ACC112 (cell line): ENCODE data around the gene VENTX.

ENCODE experiments used
- H2AFZ ChIP-seq: fragments of 200-600 bp; sonication (generic); one replicate; pipeline ENCODE4 v1.6.0; 2017; ENCODE audit warnings: antibody characterized with exemption, low read length; ENCODE audit not compliant: unreplicated experiment
- H3K27ac ChIP-seq: fragments of 200-600 bp; sonication (generic); 2 replicates; pipeline ENCODE4 v1.5.1; 2014; ENCODE audit warnings: low read depth, mild to moderate bottlenecking, antibody characterized with exemption, low read length, moderate library complexity
- H3K27me3 ChIP-seq: fragments of 200-600 bp; sonication (generic); 2 replicates; pipeline ENCODE4 v1.6.1; 2014; ENCODE audit warnings: mild to moderate bottlenecking, antibody characterized with exemption, low read length, moderate library complexity, mixed read lengths; ENCODE audit not compliant: insufficient read depth
- H3K36me3 ChIP-seq: fragments of 200-600 bp; sonication (generic); 2 replicates; pipeline ENCODE4 v1.6.1; 2016; ENCODE audit warnings: mild to moderate bottlenecking, antibody characterized with exemption, low read length, moderate library complexity, mixed read lengths; ENCODE audit not compliant: insufficient read depth
- H3K4me1 ChIP-seq: fragments of 200-600 bp; sonication (generic); one replicate; pipeline ENCODE4 v1.6.1; 2016; ENCODE audit warnings: low read length, mixed read lengths; ENCODE audit not compliant: insufficient read depth, unreplicated experiment, control insufficient read depth
- H3K4me3 ChIP-seq: fragments of 200-600 bp; sonication (generic); 2 replicates; pipeline ENCODE4 v1.5.1; 2014; ENCODE audit warnings: mild to moderate bottlenecking, low read depth, low read length
- H3K79me2 ChIP-seq: fragments of 200-600 bp; sonication (generic); one replicate; pipeline ENCODE4 v1.6.0; 2016; ENCODE audit warnings: low read length; ENCODE audit not compliant: control insufficient read depth, unreplicated experiment, insufficient read depth

Gene VENTX, protein sequence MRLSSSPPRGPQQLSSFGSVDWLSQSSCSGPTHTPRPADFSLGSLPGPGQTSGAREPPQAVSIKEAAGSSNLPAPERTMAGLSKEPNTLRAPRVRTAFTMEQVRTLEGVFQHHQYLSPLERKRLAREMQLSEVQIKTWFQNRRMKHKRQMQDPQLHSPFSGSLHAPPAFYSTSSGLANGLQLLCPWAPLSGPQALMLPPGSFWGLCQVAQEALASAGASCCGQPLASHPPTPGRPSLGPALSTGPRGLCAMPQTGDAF

DNA sequence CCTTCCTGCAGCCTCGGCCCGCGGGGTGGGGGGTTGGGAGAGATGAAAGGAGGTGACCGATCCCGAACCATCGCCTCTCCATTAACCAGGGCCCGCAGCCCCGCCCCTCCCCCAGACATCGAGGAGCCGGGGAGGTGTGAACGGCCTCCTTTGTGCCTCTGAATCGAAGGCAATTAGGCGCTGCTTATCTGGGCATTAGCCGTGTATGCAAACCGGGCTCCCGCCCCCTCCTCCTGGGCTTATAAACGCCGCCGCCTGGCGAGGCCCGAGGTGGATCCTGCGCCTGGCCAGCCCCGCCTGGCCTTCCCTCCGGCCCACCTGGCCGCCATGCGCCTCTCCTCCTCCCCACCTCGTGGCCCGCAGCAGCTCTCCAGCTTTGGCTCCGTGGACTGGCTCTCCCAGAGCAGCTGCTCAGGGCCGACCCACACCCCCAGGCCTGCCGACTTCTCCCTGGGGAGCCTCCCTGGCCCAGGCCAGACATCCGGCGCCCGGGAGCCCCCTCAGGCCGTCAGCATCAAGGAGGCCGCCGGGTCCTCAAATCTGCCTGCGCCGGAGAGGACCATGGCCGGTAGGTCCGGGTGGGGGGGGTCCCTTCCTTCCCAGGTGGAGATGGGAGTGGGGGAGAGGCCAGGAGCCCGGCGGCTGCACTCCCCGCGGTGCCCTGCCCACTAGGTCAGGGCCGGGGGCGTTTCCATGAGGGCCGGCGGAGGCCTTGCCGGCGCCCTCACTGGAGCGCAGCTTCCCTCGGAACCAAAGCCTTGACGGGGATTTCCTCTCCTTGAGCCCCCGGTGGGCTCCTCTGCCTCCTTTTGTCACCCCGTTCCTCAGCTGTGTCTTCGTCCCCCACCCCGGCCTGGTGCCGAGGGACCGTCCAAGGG, at the start of gene VENTX:
VENTX (plus strand) TSS at position 268 of the 878 bp plus-strand sequence; CDS start at position 328, 60 bp downstream.
- H3K4me3 ChIP-seq, result 0 out of 2 replicates have a peak within 1 kb of the TSS, but pooled peaks have one; percentile 25
- H3K4me1 ChIP-seq, result no peaks in the 10 kb centered on the region
- no peak within 1 kb of the TSS for H2AFZ ChIP-seq

DNA sequence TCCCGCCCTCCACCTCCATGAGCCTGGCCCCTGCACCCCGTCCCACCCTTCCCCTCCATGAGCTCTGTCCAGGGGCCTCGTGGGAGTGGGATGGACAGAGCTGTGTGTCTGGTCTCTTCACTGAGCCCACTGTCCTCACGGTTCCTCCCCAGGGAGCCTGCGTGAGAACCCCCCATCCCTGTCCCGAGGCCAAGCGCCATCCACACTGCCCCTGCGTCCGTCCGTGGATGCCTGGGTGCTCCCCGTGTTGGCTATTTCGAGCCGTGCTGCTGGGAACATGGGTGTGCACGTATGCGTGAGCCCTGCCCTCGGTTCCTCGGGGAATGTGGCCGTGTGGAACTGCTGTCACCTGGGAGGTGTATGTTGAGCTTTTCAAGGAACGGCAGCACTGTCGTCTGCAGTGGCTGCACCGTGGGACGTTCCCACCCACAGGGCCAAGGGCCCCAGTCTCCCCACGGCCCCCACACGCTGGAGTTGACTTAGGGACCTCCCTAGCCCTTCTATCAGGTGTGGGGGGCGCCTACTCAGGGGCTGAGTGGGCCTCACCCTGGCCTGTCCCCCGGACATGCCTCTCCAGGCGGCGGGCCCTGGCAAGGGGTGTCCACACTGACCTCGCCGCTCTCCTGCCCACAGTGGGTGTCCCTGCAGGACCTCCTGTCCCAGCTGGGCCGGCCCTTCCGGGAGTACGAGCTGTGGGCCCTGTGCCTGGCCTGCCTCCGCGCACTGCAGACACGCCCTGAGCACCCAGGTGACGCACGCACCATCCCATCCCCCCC, 49.6 kb upstream of the VENTX start:
- no peaks in the 10 kb centered on the region for H3K4me1 ChIP-seq
- H3K27me3 ChIP-seq, result peaks cover 4% of the 10 kb centered on the region; the same call in 1 of the 2 replicates

More for the DNA sequence above, at the start of gene VENTX:
- Histone ChIP-seq H3K27me3 (peaks cover 67% of the 10 kb centered on the region), H3K79me2 (no peaks in the 10 kb centered on the region), H3K36me3 (no peaks in the 10 kb centered on the region), H3K27ac (no peak within 1 kb of the TSS)

DNA sequence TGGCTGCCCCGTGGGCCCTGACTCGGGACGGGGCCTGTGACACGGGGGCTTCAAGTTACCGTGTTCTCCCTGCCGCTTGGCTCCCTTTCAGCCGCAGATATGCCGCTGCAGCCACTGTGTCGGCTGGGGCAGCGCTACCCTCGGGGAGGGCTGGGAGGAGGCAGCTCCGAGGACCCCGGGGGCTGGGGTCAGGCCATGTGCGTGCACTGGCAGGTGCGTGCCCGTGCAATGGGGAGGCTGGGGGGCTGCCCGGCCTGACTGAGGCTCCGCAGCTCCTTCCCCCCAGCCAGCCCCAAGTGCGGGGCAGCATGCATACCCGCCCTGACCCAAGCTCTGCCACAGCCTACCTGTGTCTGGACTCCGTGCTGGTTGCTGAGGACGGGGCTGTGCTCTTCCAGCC, 48.4 kb upstream of the VENTX start:
- Histone ChIP-seq H3K79me2 (no peaks in the 10 kb centered on the region), H3K36me3 (no peaks in the 10 kb centered on the region), H3K27me3 (peaks cover 11% of the 10 kb centered on the region; the same call in 1 of the 2 replicates), H3K27ac (no peak overlapping the region), H3K4me3 (no peak overlapping the region), H3K4me1 (no peaks in the 10 kb centered on the region), H2AFZ (no peak overlapping the region)

More for the DNA sequence above, 49.6 kb upstream of the VENTX start:
- Histone ChIP-seq H3K36me3 (no peaks in the 10 kb centered on the region), H2AFZ (no peak overlapping the region), H3K79me2 (no peaks in the 10 kb centered on the region), H3K27ac (no peak overlapping the region), H3K4me3 (no peak overlapping the region)

DNA sequence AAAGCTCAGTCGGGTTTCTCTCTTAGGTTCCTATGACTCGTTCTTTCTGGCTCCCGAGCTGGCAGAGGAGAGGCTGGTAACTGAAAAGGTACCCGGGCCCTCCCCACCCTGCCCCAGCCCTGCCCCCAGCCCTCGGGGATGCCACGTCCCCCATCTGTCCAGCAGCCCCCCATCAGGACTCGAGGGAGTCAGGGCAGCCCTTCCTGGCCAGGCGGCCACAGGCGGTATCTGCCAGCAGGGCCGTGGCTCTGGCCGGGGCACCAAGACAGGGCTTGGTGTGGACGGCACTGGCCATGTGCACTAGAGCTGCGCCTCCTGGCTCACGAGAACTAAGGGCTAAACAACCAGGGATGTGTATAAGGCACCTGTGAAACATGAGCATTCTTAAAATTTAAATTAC, 47.9 kb upstream of the VENTX start:
- no peak overlapping the region for H3K27ac ChIP-seq
- no peak overlapping the region for H2AFZ ChIP-seq
- no peaks in the 10 kb centered on the region for H3K36me3 ChIP-seq
- H3K79me2 ChIP-seq, result no peaks in the 10 kb centered on the region
- H3K4me1 ChIP-seq, result no peaks in the 10 kb centered on the region
- peaks cover 14% of the 10 kb centered on the region; the same call in 1 of the 2 replicates for H3K27me3 ChIP-seq
- no peak overlapping the region for H3K4me3 ChIP-seq

DNA sequence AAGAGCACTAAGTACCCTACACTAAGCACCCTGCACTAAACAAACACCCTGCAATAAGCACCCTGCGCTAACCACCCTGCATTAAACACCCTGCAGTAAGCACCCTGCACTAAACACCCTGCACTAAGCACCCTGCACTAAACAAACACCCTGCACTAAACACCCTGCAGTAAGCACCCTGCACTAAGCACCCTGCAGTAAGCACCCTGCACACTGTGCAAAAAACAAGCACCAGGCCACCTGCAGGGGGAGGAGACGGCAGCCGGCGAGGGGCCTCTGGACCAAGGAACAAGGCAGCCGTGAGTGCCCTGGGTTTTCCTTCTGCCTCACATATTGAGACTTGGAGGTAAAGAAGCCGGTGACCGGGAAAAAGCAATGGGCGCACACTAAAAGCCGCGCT, 47.4 kb upstream of the VENTX start:
- Histone ChIP-seq H3K4me3 (no peak overlapping the region), H3K27ac (no peak overlapping the region), H3K4me1 (no peaks in the 10 kb centered on the region), H2AFZ (no peak overlapping the region), H3K79me2 (no peaks in the 10 kb centered on the region), H3K27me3 (peaks cover 15% of the 10 kb centered on the region; the same call in 1 of the 2 replicates), H3K36me3 (no peaks in the 10 kb centered on the region)

DNA sequence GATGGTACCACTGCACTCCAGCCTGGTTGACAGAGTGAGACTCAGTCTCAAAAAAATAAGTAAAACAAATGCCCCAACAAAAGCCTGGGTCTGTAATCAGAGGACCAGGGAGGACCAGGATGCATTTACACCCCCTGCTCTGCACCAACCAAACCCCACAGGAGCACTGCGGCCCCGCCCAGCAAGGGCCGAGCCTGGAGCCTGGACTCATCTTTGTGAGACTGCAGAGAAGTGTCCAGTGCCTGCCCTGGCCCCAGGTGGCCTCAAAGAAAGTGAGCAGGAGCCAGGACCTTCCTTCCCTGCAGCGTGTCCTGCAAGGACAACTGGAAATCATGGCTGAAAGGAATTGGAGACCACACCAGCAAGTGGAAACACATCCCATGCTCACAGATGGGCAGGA, 46.0 kb upstream of the VENTX start:
- no peaks in the 10 kb centered on the region for H3K79me2 ChIP-seq
- peaks cover 15% of the 10 kb centered on the region; the same call in 1 of the 2 replicates for H3K27me3 ChIP-seq
- H3K36me3 ChIP-seq, result no peaks in the 10 kb centered on the region
- H3K4me3 ChIP-seq, result no peak overlapping the region
- H3K4me1 ChIP-seq, result no peaks in the 10 kb centered on the region
- no peak overlapping the region for H2AFZ ChIP-seq
- H3K27ac ChIP-seq, result no peak overlapping the region

DNA sequence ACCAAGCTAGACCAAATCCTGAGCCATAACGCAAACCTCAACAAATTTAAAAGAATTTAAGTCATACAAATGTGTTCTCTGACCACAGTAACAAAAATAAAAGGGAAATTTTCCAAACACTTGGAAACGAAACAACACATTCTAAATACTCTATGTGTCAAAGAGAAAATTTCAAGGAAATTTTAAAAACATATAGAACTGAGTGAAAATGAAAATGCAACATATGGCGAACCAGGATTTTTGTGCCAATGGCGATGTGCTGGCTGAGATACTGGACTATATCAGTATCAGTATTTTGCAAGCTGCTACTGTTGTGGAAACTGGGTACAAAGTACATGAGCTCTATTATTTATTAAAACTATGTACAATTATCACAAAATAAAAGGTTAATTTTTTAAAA, 43.5 kb upstream of the VENTX start:
- no peak overlapping the region for H3K4me3 ChIP-seq
- H3K27ac ChIP-seq, result no peak overlapping the region
- no peaks in the 10 kb centered on the region for H3K79me2 ChIP-seq
- no peaks in the 10 kb centered on the region for H3K36me3 ChIP-seq
- no peaks in the 10 kb centered on the region for H3K4me1 ChIP-seq
- peaks cover 15% of the 10 kb centered on the region; the same call in 1 of the 2 replicates for H3K27me3 ChIP-seq
- no peak overlapping the region for H2AFZ ChIP-seq

DNA sequence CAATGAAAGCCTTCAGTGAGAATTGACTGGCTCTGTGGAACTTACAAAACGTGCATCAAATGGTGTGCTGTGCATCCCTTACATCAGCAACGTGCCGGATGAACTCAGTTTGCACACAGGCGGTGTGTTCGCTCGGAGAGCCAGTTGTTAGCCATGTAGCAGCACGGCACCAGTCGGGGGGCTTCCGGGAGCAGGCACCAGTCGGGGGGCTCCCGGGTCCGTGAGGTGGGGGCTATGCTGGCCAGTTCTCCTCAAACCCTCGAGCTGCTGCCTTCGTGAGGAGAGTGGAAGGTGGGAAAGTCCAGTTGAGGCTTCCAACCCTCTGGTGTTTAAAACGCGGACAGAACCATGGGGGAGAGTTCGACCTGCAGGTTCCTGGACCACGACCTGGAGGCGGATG, 42.6 kb upstream of the VENTX start:
- peaks cover 15% of the 10 kb centered on the region; the same call in 1 of the 2 replicates for H3K27me3 ChIP-seq
- H3K79me2 ChIP-seq, result no peaks in the 10 kb centered on the region
- H3K27ac ChIP-seq, result no peak overlapping the region
- H3K36me3 ChIP-seq, result no peaks in the 10 kb centered on the region
- no peak overlapping the region for H2AFZ ChIP-seq
- H3K4me1 ChIP-seq, result no peaks in the 10 kb centered on the region
- H3K4me3 ChIP-seq, result no peak overlapping the region

DNA sequence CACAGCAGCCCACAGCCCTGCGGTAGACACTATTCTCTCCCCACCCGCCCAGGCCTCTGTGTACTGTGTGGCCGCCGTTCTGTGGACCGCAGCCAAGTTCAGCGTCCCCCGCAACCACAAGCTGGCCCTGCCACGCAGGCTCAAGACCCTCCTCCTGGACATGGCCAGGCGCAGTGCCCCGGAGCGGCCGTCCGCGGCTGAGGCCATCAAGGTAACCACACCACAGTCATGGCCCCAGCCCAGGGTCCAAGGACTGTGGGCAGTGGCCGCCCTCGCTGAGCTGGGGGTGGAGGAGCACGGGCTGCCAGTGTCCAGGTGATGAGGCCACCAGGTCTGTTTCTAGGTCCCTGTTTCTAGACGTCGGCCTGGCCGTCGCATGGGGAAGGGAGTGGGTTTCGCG, 42.0 kb upstream of the VENTX start:
- Histone ChIP-seq H3K4me1 (no peaks in the 10 kb centered on the region), H3K79me2 (no peaks in the 10 kb centered on the region), H3K27me3 (peaks cover 15% of the 10 kb centered on the region; the same call in 1 of the 2 replicates), H3K4me3 (no peak overlapping the region), H3K27ac (no peak overlapping the region), H3K36me3 (no peaks in the 10 kb centered on the region), H2AFZ (no peak overlapping the region)

DNA sequence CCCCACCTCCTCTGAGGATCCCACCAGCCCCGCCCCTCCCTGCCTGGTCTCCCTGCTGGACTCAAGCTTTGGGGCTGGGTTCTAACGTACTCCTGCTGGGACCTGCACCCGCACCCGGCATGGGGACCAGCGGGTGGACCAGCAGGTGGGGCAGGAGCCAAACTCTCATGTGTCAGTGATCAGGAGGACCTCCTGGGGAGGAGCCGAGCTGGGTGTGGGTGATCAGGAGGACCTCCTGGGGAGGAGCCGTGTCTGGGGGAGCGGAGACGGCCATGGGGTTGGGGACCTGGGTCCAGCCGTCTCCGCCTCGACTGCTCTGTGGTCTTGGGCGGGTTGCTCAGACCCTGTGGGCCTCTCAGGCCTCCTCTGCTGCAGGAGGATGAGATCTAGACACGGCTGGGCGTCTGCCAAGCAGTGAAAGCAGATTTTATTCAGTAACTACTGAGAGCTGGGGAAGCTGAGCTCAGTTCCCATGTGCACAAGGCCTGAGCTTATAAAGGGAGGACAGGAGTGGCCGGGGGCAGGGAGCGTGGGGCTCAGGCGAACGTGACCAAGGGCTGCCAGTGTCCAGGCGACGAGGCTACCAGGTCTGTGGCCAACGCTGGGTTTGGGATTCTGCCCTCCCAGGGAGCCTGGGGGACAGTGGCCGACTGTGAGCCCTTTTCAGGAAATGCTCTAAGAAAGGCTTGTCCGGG, 41.3 kb upstream of the VENTX start:
- peaks cover 15% of the 10 kb centered on the region; the same call in 1 of the 2 replicates for H3K27me3 ChIP-seq
- no peak overlapping the region for H3K27ac ChIP-seq
- H3K36me3 ChIP-seq, result no peaks in the 10 kb centered on the region

More for the DNA sequence above, 41.3 kb upstream of the VENTX start:
- Histone ChIP-seq H3K4me1 (no peaks in the 10 kb centered on the region), H3K4me3 (no peak overlapping the region), H3K79me2 (no peaks in the 10 kb centered on the region), H2AFZ (no peak overlapping the region)
